ENCODE results near the gene USP5.
A peak's percentile ranks its signal among the peaks of the same experiment; 100 is the strongest.
"Not testable (repeated sequence)": the region's sequence is repeated elsewhere in the genome, so short reads cannot be mapped to it uniquely, and the experiment has no call there.

The USP5 gene

DNA sequence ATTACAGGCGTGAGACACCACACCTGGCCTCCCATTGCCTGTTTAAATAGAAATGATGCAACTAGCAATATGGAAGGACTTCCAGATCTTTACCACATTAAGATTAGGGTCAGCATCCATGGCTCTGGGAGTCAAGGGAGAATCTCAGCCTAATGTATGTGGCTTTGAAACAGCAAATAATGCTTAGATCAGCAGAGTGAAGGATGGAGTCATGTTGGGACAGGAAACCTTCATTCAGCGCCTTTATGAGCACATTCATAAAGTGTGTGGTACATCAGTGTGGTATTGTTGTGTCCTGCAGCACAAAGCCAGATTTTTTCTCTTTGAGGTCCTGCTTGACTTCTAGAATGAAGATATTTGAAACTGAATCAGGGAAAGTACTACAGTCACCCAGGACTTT is 36.4 kb downstream of the USP5 start:
- DNase-seq (ENCODE audit: low read depth) = no peak

DNA sequence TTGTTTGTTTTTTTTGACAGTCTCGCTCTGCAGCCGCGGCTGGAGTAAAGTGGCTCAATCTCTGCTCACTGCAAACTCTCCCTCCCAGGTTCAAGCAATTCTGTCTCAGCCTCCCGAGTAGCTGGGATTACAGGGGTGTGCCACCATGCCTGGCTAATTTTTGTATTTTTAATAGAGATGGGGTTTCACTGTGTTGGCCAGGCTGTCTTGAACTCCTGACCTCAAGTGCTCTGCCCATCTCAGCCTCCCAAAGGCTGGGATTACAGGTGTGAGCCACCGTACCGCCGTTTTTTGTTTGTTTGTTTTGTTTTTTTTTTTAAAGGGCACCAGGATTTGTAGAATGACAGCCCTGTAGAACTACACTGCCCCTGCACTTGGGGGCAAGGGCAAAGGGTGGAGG is 36.8 kb downstream of the USP5 start:
- DNase-seq (ENCODE audit: low read depth) = not testable (repeated sequence)

DNA sequence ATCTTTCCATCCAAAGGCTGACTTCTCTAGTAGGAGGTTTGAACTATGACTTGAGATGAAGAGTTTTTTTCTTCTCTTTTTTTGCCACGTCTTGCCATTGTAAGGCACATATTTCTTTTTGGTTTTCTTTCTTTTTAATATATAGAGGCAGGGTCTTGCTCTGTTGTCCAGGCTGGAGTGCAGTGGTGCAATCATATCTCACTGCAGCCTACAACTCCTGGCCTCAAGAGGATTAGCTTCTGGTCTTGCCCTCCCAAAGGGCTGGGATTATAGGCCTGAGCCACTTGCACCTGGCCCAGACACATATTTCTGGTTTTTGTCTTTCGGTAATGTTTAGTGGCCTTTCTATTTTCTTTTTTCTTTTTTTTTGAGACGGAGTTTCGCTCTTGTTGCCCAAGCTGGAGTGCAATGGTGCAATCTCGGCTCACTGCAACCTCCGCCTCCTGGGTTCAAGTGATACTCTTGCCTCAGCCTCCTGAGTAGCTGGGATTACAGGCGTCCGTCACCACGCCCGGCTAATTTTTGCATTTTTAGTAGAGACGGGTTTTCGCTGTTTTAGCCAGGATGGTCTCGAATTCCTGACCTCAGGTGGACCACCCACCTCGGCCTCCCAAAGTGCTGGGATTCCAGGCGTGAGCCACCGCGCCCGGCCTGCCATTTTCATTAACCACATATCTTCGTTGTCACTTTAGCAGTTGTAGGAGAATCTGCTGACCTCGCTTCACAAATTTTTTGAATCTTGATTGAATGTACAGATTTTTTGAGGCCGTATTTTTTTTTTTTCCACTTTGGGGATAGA is 38.0 kb downstream of the USP5 start:
- DNase-seq (ENCODE audit: low read depth) = not testable (repeated sequence)

DNA sequence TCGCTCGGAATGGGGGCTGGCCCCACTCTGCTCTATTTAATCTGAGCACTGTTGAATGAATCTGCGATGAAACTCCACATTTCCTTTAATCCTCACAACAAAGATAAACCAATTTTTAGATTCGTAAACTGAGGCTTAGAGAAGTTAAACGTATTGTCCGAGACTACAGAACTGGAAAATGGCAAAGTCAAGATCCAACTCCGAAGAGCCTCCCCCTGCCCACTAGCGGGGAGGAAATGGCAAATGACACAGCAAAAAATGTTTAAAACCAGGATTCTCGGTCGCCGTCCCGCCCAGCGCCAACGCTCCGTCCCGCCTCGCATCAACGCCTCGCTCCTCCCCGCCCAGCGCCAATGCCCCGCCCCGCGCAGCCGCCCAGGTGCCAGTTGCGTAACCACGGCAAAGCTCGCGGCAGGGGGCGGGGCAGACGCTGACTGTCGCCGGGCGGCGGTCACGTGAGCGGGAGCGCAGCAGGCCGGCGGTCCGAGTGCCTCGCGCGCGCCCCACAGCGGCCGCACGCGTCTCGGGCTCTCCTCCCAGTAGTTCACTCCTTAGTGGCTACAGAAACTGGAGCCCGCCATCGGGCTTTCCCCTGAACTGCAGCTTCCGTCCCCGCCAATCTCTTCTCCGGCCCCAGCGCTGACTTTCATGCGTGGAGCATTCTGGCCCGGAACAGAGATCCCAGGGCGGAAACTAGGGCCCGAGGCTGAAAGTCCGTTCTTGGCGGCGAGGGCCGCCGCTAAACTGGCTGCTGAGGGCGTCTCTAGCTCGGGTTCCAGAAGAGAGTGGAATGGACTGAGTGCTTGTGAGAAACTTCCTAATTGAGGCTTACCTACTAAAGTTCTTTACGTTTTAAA is 39.1 kb downstream of the USP5 start:
- peak; percentile 59 for DNase-seq (ENCODE audit: low read depth)

DNA sequence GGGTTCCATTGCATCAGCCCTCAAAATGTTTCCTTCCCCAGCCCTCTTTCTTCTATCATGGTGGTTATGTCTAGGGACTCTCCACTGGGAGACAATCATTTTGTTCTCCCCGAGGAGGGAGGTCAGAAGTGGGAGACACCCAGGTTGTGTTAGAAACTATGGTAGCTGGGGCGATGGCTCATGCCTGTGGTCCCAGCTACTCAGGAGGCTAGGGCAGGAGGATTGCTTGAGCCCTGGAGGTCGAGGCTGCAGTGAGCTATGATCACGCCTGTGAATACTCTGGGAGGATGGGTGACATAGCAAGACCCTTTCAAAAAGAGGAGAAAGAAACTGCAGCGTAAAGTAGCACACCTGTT is 39.7 kb downstream of the USP5 start:
- DNase-seq (ENCODE audit: low read depth) = no peak

DNA sequence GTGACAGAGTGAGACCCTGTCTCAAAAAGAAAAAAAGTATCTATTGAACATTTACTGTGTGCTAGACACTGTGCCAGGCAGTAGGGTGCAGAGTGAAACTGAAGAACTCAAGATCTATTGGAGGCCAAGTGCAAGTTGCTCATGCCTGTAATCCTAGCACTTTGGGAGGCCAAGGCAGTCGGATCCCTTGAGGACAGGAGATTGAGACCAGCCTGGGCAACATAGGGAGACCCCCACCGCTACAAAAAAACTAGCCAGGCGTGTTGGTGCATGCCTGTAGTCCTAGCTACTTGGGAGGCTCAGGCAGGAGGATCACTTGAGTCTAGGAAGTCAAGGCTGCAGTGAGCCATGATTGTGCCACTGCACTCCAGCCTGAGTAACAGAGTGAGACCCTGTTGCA is 40.7 kb downstream of the USP5 start:
- not testable (repeated sequence) for DNase-seq (ENCODE audit: low read depth)

DNA sequence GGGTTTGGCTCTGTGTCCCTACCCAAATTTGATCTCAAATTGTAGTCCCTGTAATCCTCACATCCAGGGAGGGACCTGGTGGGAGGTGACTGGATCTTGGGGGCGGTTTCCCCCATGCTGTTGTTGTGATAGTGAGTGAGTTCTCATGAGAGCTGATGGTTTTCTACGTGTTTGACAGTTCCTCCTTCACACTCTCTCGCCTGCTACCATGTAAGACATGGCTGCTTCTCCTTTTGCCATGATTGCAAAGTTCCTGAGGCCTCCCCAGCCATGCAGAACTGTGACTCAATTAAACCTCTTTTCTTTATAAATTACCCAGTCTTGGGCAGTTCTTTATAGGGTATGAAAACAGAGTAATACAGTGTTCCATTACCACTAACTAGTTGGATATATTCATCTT is 42.4 kb downstream of the USP5 start:
- DNase-seq (ENCODE audit: low read depth) = no peak

DNA sequence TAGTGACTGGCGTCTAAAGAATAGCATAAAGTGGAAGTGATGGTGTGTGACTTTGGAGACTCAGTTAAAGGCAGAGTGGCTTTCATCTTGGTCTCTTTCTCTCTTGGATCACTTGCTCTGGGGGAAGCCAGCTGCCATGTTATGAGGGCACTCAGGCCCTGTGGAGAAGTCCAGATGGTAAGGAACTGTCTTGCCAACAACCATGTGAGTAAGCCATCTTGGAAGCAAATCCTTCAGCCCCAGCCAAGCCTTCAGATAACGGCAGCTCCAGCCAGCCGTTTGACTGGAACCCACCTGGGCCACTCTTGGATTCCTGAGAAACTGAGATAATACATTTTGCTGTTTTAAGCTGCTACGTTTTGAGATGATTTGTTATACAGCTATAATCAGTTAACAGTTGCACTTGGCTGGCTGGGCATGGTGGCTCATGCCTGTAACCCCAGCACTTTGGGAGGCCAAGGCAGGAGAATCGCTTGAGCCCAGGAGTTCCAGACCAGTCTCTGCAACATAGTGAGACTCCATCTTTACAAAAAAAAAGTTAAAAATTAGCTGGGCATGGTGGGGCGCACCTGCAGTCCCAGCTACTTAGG is 45.0 kb downstream of the USP5 start:
- no peak for DNase-seq (ENCODE audit: low read depth)

DNA sequence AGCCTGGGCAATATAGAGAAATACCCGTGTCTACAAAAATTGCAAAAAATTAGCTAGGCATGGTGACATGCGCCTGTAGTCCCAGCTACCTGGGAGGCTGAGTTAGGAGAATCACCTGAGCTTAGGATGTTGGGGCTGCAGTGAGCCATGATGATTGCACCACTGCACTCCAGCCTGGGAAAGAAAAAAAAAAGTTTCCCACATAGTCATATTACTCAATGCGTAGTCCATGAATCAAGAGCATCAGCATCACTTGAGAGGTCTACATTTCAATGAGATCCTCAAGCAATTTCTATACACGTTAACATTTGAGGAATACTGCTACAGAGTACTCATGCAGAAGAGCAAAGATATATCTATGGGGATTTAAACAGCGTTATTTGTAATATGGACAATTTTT is 47.5 kb downstream of the USP5 start:
- no peak for DNase-seq (ENCODE audit: low read depth)

DNA sequence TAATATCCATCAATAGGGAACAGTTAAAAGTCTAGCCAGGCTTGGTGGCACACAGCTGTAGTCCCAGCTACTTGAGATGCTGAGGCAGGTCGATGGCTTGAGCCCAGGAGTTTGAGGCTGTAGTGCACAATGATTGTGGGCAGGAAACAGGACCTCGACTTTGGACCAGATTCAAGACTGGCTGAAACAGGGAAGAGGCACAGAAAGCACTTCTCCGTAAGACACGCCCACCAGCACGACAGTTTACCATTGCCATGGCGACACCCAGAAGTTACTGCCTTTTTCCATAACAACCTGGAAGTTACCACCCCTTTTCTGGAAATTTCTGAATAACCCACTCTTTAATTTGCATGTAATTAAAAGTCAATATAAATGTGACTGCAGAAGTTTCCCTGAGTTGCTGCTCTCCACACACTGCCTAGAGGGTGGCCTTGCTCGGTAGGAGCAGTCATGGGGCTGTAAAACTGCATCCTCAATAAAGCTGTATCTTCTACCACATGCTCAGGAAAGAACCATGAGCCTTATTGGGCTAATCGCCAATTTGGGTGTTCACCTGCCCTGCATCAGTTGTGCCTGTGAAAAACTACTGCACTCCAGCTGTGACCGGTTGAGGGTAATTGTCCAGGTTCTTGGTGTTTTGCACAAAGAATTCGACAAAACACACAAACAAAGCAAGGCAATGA is 48.0 kb downstream of the USP5 start:
- DNase-seq (ENCODE audit: low read depth) = no peak

DNA sequence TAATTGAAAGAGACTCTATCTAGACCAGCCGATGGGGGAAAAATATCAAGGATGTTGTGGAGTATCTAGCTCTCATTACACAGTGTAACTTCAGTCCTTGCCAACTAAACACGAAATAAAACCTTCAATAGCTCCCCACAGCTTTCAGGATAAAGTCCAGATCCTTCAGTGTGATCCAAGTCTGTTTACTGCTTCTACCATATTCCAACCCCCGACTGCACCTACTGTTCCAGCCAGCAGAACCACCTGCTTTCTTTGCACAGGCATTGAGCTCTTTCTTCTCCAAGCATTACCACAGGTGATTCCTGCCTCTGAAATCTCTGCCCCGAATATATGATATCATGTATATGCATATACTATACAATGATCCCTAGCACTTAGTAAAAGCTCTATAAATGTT is 50.5 kb downstream of the USP5 start:
- DNase-seq (ENCODE audit: low read depth) = no peak

DNA sequence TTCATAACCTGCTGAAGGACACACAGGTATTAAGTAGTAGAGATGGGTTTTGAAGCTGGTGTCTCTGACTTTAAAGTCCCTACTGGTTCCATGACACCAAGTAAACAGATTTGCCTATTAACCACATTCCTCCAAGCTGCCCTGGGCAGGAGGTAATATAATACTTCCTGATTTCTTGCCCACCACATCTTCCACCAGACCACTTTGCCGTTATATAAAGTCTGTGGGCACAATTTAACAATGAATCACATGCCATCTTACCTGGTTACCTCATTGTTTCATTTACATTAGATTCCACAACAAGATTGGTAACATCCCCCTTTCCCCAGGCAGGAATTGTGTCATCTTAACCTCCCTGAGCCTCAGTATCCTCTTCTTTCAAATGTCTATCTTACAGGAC is 51.8 kb downstream of the USP5 start:
- no peak for DNase-seq (ENCODE audit: low read depth)

DNA sequence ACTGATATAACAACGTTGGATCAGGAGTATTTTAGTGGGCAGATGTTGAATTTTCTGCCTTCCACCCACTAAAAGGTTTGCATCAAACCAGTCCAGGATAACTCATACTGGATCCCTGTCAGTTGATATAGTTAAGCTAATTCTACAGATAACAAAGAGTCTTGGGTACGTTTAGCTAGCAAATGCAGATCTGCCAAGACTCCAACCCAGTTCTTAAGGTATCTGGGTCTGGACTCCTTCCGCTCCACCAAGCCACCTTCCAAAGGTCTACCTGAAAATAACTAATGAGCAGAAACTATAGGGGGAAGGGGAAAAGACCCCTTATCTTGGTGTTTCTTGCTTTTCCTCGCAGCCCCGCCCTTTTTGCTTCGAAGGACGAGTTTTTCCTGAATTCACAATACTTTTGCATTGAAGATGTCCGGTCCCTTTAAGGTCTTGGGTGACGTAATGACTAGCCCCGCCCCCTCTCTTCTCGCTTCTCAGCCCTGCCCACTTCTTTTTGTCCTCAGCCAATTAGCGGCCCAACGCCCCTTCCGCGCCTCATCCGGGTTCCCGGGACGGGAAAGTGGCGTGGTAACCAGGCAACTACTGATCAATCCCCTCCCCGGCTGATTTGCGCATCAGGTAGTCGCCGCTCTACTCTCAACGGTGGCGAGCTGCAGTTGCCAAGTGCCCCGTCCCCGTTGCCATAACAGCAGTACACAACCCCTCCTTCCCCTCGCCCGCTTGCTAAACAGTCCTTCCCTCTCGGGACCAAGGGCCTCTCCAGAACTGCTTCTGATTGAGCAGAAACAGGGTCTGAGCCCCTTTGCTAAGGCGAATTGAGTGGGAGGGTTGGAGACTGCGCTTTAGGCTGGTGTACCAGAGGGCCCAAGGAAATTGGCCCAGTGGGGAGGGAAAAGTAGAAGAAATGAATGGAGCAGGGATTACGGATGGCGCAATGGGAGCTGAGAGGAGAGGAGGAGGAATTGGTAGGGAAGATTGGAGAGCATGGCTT is 52.6 kb downstream of the USP5 start, which contains the start of gene LRRC23:
Gene LRRC23, plus strand, starts transcription at position 543 of the 997 bp plus-strand sequence. CDS start 812 bp downstream, outside the sequence.
- peak; percentile 72 for DNase-seq (ENCODE audit: low read depth)

DNA sequence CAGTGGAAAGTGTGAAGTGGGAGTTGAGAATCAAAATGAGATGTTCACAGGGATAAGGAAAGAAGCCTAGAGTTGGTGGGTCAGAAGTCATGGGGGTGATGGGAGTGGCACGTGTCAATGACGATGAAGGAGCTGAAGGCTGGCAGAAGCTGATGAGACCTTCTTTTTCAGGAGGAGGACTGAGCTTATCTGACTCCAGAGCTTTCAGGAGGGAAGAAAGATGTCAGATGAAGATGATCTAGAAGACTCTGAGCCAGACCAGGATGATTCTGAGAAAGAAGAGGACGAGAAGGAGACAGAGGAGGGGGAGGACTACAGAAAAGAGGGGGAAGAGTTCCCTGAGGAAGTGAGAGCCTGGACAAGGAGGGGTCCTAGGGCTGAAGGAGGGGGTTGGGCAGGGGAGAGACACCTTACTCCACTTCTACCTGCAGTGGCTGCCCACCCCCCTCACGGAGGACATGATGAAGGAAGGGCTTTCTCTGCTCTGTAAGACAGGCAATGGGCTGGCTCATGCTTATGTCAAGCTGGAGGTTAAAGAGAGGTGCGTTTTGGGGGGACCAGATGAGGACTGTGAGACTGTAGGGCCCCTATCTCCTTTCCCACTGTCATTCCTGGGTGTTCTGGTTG is 53.6 kb downstream of the USP5 start:
- DNase-seq (ENCODE audit: low read depth) = no peak

DNA sequence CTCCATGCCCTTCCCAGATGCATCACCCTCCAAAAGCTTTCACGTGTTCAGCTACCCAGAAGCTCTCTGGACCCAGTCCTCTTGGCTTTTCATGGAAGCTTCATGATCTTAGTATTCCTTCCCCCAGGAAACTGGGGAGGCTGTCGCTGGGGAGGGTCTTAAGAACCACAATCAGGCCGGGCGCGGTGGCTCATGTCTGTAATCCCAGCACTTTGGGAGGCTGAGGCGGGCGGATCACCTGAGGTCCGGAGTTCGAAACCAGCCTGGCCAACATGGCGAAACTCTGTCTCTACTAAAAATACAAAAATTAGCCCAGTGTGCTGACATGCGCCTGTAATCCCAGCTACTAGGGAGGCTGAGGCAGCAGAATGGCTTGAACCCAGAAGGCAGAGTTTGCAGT is 56.2 kb downstream of the USP5 start:
- DNase-seq (ENCODE audit: low read depth) = not testable (repeated sequence)

DNA sequence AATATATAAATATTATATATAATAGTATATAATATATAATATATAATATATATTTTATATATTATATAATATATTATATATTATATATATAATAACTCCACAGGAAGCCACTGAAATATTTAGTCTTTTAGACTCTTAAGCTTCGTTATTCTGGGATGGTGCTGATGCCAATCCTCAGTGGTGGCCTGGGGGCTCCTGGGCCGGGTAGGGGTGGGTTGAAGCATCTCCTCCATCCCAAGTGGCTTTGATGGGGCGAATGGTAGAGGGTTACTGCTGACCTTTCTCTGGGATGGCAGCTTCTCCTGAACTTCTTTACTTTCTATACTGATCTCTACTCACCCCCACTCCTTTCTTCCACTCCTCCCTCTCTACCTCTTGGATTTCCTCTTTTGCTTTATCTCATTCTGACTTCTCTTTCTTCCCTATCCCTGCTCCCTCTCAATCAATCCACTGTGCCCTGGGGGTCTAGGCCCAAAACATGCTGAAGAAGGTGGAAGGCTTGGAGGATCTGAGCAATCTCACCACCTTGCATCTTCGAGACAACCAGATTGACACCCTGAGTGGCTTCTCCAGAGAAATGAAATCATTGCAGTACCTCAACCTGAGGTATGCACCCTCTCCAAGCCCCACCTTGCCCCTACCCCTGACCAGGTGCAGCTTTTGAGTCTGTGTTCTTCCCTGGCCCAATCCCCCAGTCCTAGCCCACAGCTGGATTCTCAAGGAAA is 57.6 kb downstream of the USP5 start:
- DNase-seq (ENCODE audit: low read depth) = no peak

DNA sequence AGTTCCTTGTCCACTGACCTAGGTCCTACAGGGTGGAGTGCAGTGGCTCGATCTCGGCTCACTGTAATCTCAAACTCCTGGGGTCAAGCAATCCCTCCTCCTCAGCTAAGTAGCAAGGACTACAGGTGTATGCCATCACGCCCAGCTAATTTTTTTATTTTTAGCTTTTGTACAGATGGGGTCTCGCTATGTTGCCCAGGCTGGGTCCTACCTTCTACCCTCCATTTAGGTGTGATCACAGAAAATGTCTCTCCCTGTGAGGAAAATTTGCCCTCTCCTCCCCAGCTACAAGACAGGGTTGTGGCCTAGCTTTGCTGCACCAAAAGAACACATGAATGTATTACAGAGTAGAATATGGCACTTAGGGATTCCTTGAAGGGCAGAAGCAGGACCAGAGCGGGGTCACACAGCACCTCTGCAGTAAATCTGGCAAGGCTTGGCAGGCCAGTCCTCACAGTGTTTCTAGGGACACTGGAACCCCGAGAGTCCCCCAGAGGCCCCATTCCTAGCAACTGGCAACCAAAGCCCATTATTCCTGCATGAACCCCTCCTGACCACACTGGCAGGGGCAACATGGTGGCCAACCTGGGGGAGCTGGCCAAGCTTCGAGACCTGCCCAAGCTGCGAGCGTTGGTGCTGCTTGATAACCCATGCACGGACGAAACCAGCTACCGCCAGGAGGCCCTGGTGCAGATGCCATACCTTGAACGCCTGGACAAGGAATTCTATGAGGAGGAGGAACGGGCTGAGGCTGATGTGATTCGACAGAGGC is 60.4 kb downstream of the USP5 start:
- DNase-seq (ENCODE audit: low read depth) = no peak

DNA sequence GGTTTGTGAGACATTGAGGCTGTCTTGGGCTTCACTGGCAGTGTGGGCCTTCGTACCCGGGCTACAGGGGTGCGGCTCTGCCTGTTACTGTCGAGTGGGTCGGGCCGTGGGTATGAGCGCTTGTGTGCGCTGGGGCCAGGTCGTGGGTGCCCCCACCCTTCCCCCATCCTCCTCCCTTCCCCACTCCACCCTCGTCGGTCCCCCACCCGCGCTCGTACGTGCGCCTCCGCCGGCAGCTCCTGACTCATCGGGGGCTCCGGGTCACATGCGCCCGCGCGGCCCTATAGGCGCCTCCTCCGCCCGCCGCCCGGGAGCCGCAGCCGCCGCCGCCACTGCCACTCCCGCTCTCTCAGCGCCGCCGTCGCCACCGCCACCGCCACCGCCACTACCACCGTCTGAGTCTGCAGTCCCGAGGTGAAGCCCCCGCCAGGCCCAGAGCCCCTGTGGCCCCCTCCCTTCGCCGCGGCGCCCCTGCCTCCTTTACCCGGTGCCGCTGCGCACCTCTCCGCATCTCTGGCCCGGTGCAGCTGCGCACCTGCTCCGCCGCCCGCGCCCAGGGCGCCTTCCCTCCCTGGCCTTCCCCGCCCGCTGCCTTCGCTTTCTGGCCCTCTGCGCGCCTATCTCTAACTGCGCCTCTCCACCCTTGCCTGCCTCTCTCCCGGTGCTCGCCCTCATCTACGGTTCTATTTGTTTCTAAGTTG is 62.4 kb downstream of the USP5 start, which contains the start of gene ENO2:
Gene ENO2, plus strand, starts transcription at position 335 of the 701 bp plus-strand sequence. CDS start 1,253 bp downstream, outside the sequence.
- DNase-seq (ENCODE audit: low read depth) = no peak

All from GM04503 (cell line).